HepG2 (cell line): ENCODE data around the gene RECQL5. TPM values are rescaled to one million over a fixed set of nuclear protein-coding genes. Genes with fewer than 3 reads are reported as not detected.

ENCODE experiments used
- ARID3A ChIP-seq: IDR thresholded peaks from 2 replicates; pipeline ENCODE4 v1.6.1; 2012; ENCODE audit warnings: low read depth, low read length, improper control_type of control experiment
- ELF3 ChIP-seq: IDR thresholded peaks from 2 replicates; pipeline ENCODE4 v1.6.1; 2016; ENCODE audit warnings: missing genetic modification reagents, missing compliant biosample characterization
- FOXA3 ChIP-seq: IDR thresholded peaks from 2 replicates; pipeline ENCODE4 v1.6.1; 2016; ENCODE audit warnings: missing genetic modification reagents, missing compliant biosample characterization
- FOXK1 ChIP-seq: sonication (generic); formaldehyde crosslinking; IDR thresholded peaks from 2 replicates; pipeline ENCODE4 v1.4.0; 2020; ENCODE audit warnings: low read depth, missing genetic modification reagents, borderline replicate concordance
- MED1 ChIP-seq: sonication (generic); formaldehyde crosslinking; IDR thresholded peaks from 2 replicates; pipeline ENCODE4 v1.4.0; 2020; ENCODE audit warnings: missing genetic modification reagents
- MEIS1 ChIP-seq: sonication (generic); formaldehyde crosslinking; IDR thresholded peaks from 2 replicates; pipeline ENCODE4 v1.9.0; 2021; ENCODE audit warnings: mild to moderate bottlenecking, missing genetic modification reagents, moderate library complexity, borderline replicate concordance
- MTF2 ChIP-seq: sonication (generic); formaldehyde crosslinking; IDR thresholded peaks from 2 replicates; pipeline ENCODE4 v1.5.0; 2020; ENCODE audit warnings: missing genetic modification reagents, borderline replicate concordance
- MXI1 ChIP-seq: IDR thresholded peaks from 3 replicates; pipeline ENCODE4 v1.6.1; 2012; ENCODE audit warnings: low read depth, low read length, inconsistent platforms, borderline replicate concordance
- NFKB2 ChIP-seq: sonication (generic); formaldehyde crosslinking; IDR thresholded peaks from 2 replicates; pipeline ENCODE4 v1.4.0; 2020; ENCODE audit warnings: missing genetic modification reagents, borderline replicate concordance
- NFYC ChIP-seq: IDR thresholded peaks from 2 replicates; pipeline ENCODE4 v1.6.1; 2016; ENCODE audit warnings: missing genetic modification reagents, missing compliant biosample characterization
- RXRA ChIP-seq: sonication (generic); formaldehyde crosslinking; IDR thresholded peaks from 2 replicates; pipeline ENCODE4 v1.5.1; 2020; ENCODE audit warnings: missing genetic modification reagents
- SMC3 ChIP-seq: IDR thresholded peaks from 2 replicates; pipeline ENCODE4 v1.6.1; 2011; ENCODE audit warnings: low read length, improper control_type of control experiment
- ZNF160 ChIP-seq: sonication (generic); formaldehyde crosslinking; IDR thresholded peaks from 2 replicates; pipeline ENCODE4 v1.8.0; 2022; ENCODE audit warnings: mild to moderate bottlenecking, inconsistent platforms, missing genetic modification reagents
- ZNF20 ChIP-seq: sonication (generic); formaldehyde crosslinking; IDR thresholded peaks from 2 replicates; pipeline ENCODE4 v1.4.0; 2020; ENCODE audit warnings: mild to moderate bottlenecking, moderate library complexity, missing genetic modification reagents
- ZNF3 ChIP-seq: IDR thresholded peaks from 2 replicates; pipeline ENCODE4 v1.7.0; 2017; ENCODE audit warnings: inconsistent platforms
- ZNF335 ChIP-seq: sonication (generic); formaldehyde crosslinking; IDR thresholded peaks from 2 replicates; pipeline ENCODE4 v1.4.0; 2020; ENCODE audit warnings: missing genetic modification reagents
- ZNF547 ChIP-seq: sonication (generic); formaldehyde crosslinking; IDR thresholded peaks from 2 replicates; pipeline ENCODE4 v1.5.1; 2020; ENCODE audit warnings: mild to moderate bottlenecking, missing genetic modification reagents
- ZNF556 ChIP-seq: sonication (generic); formaldehyde crosslinking; IDR thresholded peaks from 2 replicates; pipeline ENCODE4 v1.4.0; 2020; ENCODE audit warnings: mild to moderate bottlenecking, missing genetic modification reagents, borderline replicate concordance
- ZSCAN22 ChIP-seq: sonication (generic); formaldehyde crosslinking; IDR thresholded peaks from 2 replicates; pipeline ENCODE4 v1.4.0; 2020; ENCODE audit warnings: mild to moderate bottlenecking, missing genetic modification reagents
- polyA plus RNA-seq, 8 experiments: library from polyadenylated mRNA; depleted of rRNA in 3 of 8; stranded (reverse) in 7 of 8; unstranded in 1 of 8; fragments of >200 nt; fragmentation: Illumina TruSeq in 4 of 8; extraction: Trizol in 4 of 8; gene quantifications; 2 replicates each; pipeline versions ENCODE4 v1.2.1 to v1.2.3, GENCODE V29; 2011 to 2016; ENCODE audit warnings: low read depth in 4 of 8, missing spikeins in 1 of 8, mixed read lengths in 1 of 8; ENCODE audit not compliant: insufficient read depth in 1 of 8
- total RNA-seq, 5 experiments: library from RNA; depleted of rRNA; stranded (reverse); fragments of >200 nt; fragmentation: Illumina TruSeq; extraction: Trizol; gene quantifications; 2 replicates each; pipeline ENCODE4 v1.2.3, GENCODE V29; 2016; ENCODE audit warnings: low read depth in 1 of 5
- TF ChIP-seq, protein P1 (sequence below): sonication (generic); formaldehyde crosslinking; conservative IDR thresholded peaks from 2 replicates; pipeline ENCODE4 v1.5.0; 2020; ENCODE audit warnings: missing genetic modification reagents
- TF ChIP-seq, protein P2 (sequence below): sonication (generic); formaldehyde crosslinking; IDR thresholded peaks from 2 replicates; pipeline ENCODE4 v1.4.0; 2020; ENCODE audit warnings: missing genetic modification reagents
- TF ChIP-seq, protein P3 (sequence below): sonication (generic); formaldehyde crosslinking; IDR thresholded peaks from 2 replicates; pipeline ENCODE4 v1.5.1; 2020; ENCODE audit warnings: missing genetic modification reagents, mild to moderate bottlenecking, borderline replicate concordance
- TF ChIP-seq, protein P4 (sequence below): IDR thresholded peaks from 2 replicates; pipeline ENCODE4 v1.6.1; 2016; ENCODE audit warnings: low read depth, borderline replicate concordance

The RECQL5 gene
- total and polyA plus RNA-seq, 2 of the 13 experiments (the other 11 are each of a cell fraction or from before 2014, with no cell fraction given), result 27.7 to 32.0 TPM

DNA sequence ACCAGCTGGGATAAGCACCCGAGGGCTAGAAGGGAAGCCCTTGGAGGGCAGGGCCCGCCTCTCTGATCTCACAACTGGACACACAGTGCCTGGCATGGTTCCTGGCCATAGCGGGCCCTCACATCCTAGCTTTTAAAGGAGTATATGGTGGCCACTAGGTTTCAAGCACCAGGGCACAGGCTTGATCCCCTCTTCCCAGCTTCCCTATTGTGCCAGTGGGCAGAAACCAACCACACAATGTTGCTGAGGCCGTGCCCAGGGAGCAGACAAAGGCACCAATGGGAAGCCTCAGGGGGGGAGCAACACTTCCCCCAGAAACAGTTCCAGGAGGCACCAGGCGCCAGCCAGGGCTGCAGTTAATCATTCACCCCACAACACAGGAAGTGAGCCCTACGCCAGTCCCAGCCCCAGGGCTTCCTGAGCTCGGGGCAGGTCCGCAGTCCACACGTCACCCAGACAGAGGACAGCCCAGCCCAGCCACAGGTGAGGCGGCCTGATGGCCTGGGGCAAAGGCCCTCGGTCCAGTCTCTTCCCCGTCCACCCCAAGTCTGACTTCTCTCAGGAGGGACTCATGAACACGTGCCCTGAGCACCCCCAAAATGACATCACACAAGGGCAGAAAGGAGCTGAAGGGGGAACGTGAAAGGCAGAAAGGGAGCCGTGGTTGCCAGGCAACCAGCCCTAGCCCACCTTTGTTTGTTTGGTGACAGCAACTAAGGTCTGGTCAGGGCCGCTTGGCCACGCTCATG lies 20.9 kb downstream of the RECQL5 start (continued):
- TF ChIP-seq, protein P1, sequence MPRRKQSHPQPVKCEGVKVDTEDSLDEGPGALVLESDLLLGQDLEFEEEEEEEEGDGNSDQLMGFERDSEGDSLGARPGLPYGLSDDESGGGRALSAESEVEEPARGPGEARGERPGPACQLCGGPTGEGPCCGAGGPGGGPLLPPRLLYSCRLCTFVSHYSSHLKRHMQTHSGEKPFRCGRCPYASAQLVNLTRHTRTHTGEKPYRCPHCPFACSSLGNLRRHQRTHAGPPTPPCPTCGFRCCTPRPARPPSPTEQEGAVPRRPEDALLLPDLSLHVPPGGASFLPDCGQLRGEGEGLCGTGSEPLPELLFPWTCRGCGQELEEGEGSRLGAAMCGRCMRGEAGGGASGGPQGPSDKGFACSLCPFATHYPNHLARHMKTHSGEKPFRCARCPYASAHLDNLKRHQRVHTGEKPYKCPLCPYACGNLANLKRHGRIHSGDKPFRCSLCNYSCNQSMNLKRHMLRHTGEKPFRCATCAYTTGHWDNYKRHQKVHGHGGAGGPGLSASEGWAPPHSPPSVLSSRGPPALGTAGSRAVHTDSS (CRISPR knock-in tag), result no peak
- TF ChIP-seq ZSCAN22 (CRISPR knock-in tag) (no peak; the same call in 1 of the 2 replicates), NFKB2 (CRISPR knock-in tag) (peak; percentile 47; the same call in 1 of the 2 replicates), ZNF335 (CRISPR knock-in tag) (peak; percentile 78; the same call in 1 of the 2 replicates), ELF3 (CRISPR knock-in tag) (peak; percentile 88), MED1 (CRISPR knock-in tag) (peak; percentile 69), ZNF160 (peak; percentile 75; the same call in 1 of the 2 replicates), FOXK1 (CRISPR knock-in tag) (peak; percentile 59; the same call in 1 of the 2 replicates), NFYC (CRISPR knock-in tag) (peak; percentile 61), FOXA3 (CRISPR knock-in tag) (peak; percentile 3; the same call in 1 of the 2 replicates), MTF2 (CRISPR knock-in tag) (no peak), ZNF20 (CRISPR knock-in tag) (no peak), ZNF556 (CRISPR knock-in tag) (peak; percentile 62; the same call in 1 of the 2 replicates), MXI1 (peak; percentile 89; the same call in 2 of the 3 replicates), SMC3 (no peak), MEIS1 (CRISPR knock-in tag) (no peak), RXRA (peak; percentile 53; the same call in 1 of the 2 replicates), ZNF3 (no peak), ZNF547 (CRISPR knock-in tag) (peak; percentile 80), ARID3A (no peak)
- TF ChIP-seq, protein P2, sequence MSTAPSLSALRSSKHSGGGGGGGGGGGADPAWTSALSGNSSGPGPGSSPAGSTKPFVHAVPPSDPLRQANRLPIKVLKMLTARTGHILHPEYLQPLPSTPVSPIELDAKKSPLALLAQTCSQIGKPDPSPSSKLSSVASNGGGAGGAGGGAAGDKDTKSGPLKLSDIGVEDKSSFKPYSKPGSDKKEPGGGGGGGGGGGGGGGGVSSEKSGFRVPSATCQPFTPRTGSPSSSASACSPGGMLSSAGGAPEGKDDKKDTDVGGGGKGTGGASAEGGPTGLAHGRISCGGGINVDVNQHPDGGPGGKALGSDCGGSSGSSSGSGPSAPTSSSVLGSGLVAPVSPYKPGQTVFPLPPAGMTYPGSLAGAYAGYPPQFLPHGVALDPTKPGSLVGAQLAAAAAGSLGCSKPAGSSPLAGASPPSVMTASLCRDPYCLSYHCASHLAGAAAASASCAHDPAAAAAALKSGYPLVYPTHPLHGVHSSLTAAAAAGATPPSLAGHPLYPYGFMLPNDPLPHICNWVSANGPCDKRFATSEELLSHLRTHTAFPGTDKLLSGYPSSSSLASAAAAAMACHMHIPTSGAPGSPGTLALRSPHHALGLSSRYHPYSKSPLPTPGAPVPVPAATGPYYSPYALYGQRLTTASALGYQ (CRISPR knock-in tag), result peak; percentile 62; the same call in 1 of the 2 replicates
- TF ChIP-seq, protein P3, sequence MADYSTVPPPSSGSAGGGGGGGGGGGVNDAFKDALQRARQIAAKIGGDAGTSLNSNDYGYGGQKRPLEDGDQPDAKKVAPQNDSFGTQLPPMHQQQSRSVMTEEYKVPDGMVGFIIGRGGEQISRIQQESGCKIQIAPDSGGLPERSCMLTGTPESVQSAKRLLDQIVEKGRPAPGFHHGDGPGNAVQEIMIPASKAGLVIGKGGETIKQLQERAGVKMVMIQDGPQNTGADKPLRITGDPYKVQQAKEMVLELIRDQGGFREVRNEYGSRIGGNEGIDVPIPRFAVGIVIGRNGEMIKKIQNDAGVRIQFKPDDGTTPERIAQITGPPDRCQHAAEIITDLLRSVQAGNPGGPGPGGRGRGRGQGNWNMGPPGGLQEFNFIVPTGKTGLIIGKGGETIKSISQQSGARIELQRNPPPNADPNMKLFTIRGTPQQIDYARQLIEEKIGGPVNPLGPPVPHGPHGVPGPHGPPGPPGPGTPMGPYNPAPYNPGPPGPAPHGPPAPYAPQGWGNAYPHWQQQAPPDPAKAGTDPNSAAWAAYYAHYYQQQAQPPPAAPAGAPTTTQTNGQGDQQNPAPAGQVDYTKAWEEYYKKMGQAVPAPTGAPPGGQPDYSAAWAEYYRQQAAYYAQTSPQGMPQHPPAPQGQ (CRISPR knock-in tag), result no peak
- TF ChIP-seq, protein P4, sequence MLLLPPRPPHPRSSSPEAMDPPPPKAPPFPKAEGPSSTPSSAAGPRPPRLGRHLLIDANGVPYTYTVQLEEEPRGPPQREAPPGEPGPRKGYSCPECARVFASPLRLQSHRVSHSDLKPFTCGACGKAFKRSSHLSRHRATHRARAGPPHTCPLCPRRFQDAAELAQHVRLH (CRISPR knock-in tag), result peak; percentile 71; the same call in 1 of the 2 replicates
